ENCODE data around the gene DUSP8. TPM values are rescaled to one million over a fixed set of nuclear protein-coding genes. Genes with fewer than 3 reads are reported as not detected.

DUSP8 gene
- total RNA-seq, 1 experiment from 2014 or later = 4.4 TPM

DNA sequence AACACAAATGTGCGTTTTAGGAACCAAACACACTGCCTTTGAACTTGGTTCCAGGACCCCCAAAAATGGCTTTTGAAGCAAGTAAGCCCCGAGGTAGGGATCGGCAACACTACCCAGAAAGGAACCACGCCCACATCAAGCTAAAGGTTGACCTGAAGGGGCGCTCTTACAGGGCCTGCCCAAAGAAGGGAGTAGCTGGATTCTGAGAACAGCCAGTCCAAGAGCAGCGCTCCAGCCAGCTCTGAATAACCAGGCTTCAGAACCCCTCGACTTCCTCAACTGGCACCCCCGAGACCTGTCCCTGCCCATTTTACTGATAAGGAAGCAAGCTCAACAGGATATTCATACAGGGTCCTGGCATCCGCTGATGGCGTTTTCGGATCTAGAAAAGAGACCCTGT lies 66.6 kb downstream of the DUSP8 start:
- H3K4ac ChIP-seq (ENCODE audit: low read depth, low read length) = no peak overlapping the region
- H3T11ph ChIP-seq (ENCODE audit: low read length) = no peak overlapping the region
- H4K91ac ChIP-seq (ENCODE audit: insufficient read length, low read depth, low read length) = no peak overlapping the region
- H3K4me1 Mint-ChIP-seq = peaks cover 12 to 36% of the 10 kb centered on the region in 2 experiments
- no peak overlapping the region; a peak in 1 of 7 replicates for H3K27ac Mint-ChIP-seq
- no peak overlapping the region for H4K5ac ChIP-seq (ENCODE audit: insufficient read length, low read depth, low read length)
- peak; percentile 67 for TF ChIP-seq CTCF (conservative IDR thresholded peaks at IDR 0.05)
- no peak overlapping the region for H3K27ac ChIP-seq (ENCODE audit: insufficient read length, low read depth, low read length)
- H3K79me1 ChIP-seq (ENCODE audit: insufficient read depth, low read depth, low read length, poor library complexity, severe bottlenecking) = no peaks in the 10 kb centered on the region
- H3K27me3 Mint-ChIP-seq (ENCODE audit: low read depth) = no peaks in the 10 kb centered on the region; the same call in 1 of the 2 replicates
- no peak overlapping the region for H3K18ac ChIP-seq (ENCODE audit: insufficient read length, low read depth, low read length)
- H2AFZ ChIP-seq (ENCODE audit: low read length) = no peak overlapping the region
- H4K8ac ChIP-seq (replicated peaks; ENCODE audit: insufficient read length, low read depth, low read length) = no peak overlapping the region
- H3K56ac ChIP-seq (ENCODE audit: insufficient read length, low read depth, low read length) = no peak overlapping the region
- H2BK5ac ChIP-seq (ENCODE audit: insufficient read length, low read length) = no peak overlapping the region
- no peak overlapping the region for H2BK12ac ChIP-seq (ENCODE audit: insufficient read length, low read depth, low read length)
- H3K23me2 ChIP-seq (ENCODE audit: insufficient read length, low read depth, low read length, poor library complexity, severe bottlenecking) = no peaks in the 10 kb centered on the region
- no peak overlapping the region for H2BK20ac ChIP-seq (ENCODE audit: low read depth, low read length, poor library complexity, severe bottlenecking)
- no peaks in the 10 kb centered on the region; a peak in 1 of 5 replicates for H3K9me3 Mint-ChIP-seq
- no peaks in the 10 kb centered on the region for H3K9me3 ChIP-seq (ENCODE audit: control insufficient read depth, low read depth, low read length)
- no peaks in the 10 kb centered on the region for H4K20me1 ChIP-seq (ENCODE audit: control insufficient read depth, insufficient read depth, insufficient read length)
- WGBS (ENCODE audit: extremely low coverage, insufficient read length, low lambda C conversion rate) = no CpG with 5 or more reads among the region's 11 CpGs
- no peaks in the 10 kb centered on the region; a peak in 2 of 7 replicates for H3K36me3 Mint-ChIP-seq (ENCODE audit: insufficient read depth in 1 of 3, low read depth in 3 of 3)
- H3K4me3 Mint-ChIP-seq = no peak overlapping the region
- peaks cover 2% of the 10 kb centered on the region; the same call in 1 of the 2 replicates for H3K4me1 ChIP-seq (ENCODE audit: insufficient read depth, low read length)
- H3K9ac ChIP-seq (ENCODE audit: extremely low read depth, insufficient read length, low read length) = no peak overlapping the region
- H2AK5ac ChIP-seq (ENCODE audit: insufficient read length, low read length) = no peak overlapping the region
- H3K27me3 ChIP-seq (ENCODE audit: insufficient read depth, low read length) = no peaks in the 10 kb centered on the region
- no peak overlapping the region for H2BK120ac ChIP-seq (ENCODE audit: low read depth, low read length, poor library complexity, severe bottlenecking)
- H3K79me2 ChIP-seq (ENCODE audit: insufficient read depth, low read length) = no peaks in the 10 kb centered on the region; the same call in 1 of the 2 replicates
- no peak overlapping the region for H3K23ac ChIP-seq (ENCODE audit: insufficient read length, low read depth, low read length)
- no peak overlapping the region for H2BK15ac ChIP-seq (ENCODE audit: low read depth, low read length)
- H3K14ac ChIP-seq (ENCODE audit: insufficient read depth, low read length) = no peak overlapping the region
- DNase-seq = peak; percentile 67
- H3K4me2 ChIP-seq (ENCODE audit: insufficient read depth, insufficient read length, low read length) = no peak overlapping the region
